IMR-90 (cell line): ENCODE measurements around the gene ZXDC. TPM values are rescaled to one million over a fixed set of nuclear protein-coding genes. Genes with fewer than 3 reads are reported as not detected.

ENCODE experiments used
- ATAC-seq: fragments of 200-7000 bp; cut with Tn5 transposase; 2 replicates; pipeline ENCODE4 v1.9.1; 2020; ENCODE audit warnings: low read depth, mild to moderate bottlenecking, moderate library complexity
- BruUV-seq: library from RNA; stranded (reverse); fragments of 400-500 nt; replicated peaks from 2 replicates; lab custom pipeline; 2021; lab: Mats Ljungman, UMichigan
- CTCF ChIA-PET: fragments of 300-600 bp; formaldehyde crosslinking; extraction: SDS; loops from one replicate; lab custom pipeline; 2021; ENCODE audit warnings: antibody characterized with exemption; lab: Yijun Ruan, JAX
- POLR2A ChIA-PET: fragments of 300-600 bp; sonication (Branson Sonifier 250); formaldehyde crosslinking; loops from one replicate; lab custom pipeline; 2022; ENCODE audit warnings: antibody characterized with exemption; ENCODE audit not compliant: unreplicated experiment; lab: Charles Lee
- DNase-seq: peaks from one replicate; pipeline ENCODE4 v3.0.0; 2013
- H2AFZ ChIP-seq: replicated peaks from 2 replicates; pipeline ENCODE3; 2013; ENCODE audit warnings: low read length, mild to moderate bottlenecking; ENCODE audit not compliant: poor library complexity
- H2AK5ac ChIP-seq: 2 replicates; pipeline ENCODE4 v1.6.1; 2013; ENCODE audit warnings: low read depth, low read length, inconsistent platforms
- H2AK9ac ChIP-seq: replicated peaks from 2 replicates; pipeline ENCODE3; 2013; ENCODE audit warnings: mild to moderate bottlenecking, low read depth, low read length, moderate library complexity; ENCODE audit not compliant: poor library complexity
- H2BK120ac ChIP-seq: 2 replicates; pipeline ENCODE4 v1.6.1; 2013; ENCODE audit warnings: low read depth, low read length, inconsistent platforms
- H2BK15ac ChIP-seq: 3 replicates; pipeline ENCODE4 v1.6.1; 2013; ENCODE audit warnings: low read depth, low read length, inconsistent platforms
- H2BK20ac ChIP-seq: 2 replicates; pipeline ENCODE4 v1.6.1; 2013; ENCODE audit warnings: low read depth, mild to moderate bottlenecking, inconsistent platforms, low read length, moderate library complexity
- H2BK5ac ChIP-seq: 2 replicates; pipeline ENCODE4 v1.6.1; 2013; ENCODE audit warnings: mild to moderate bottlenecking, low read depth, low read length, inconsistent platforms; ENCODE audit not compliant: poor library complexity, severe bottlenecking
- H3K14ac ChIP-seq: replicated peaks from 2 replicates; pipeline ENCODE4 v1.6.1; 2013; ENCODE audit warnings: low read depth, low read length, inconsistent platforms
- H3K18ac ChIP-seq: 2 replicates; pipeline ENCODE4 v1.6.1; 2013; ENCODE audit warnings: low read depth, low read length, control low read depth
- H3K23ac ChIP-seq: 2 replicates; pipeline ENCODE4 v1.6.1; 2013; ENCODE audit warnings: low read depth, low read length, inconsistent platforms
- H3K27ac ChIP-seq: 2 replicates; pipeline ENCODE4 v1.5.1; 2013; ENCODE audit warnings: mild to moderate bottlenecking, control low read depth, low read length; ENCODE audit not compliant: insufficient read depth
- H3K27me3 ChIP-seq: 2 replicates; pipeline ENCODE4 v1.6.1; 2013; ENCODE audit warnings: low read length; ENCODE audit not compliant: control insufficient read depth, insufficient read depth
- H3K36me3 ChIP-seq: 2 replicates; pipeline ENCODE4 v1.6.1; 2013; ENCODE audit warnings: low read length, mixed read lengths; ENCODE audit not compliant: control insufficient read depth, insufficient read depth
- H3K4ac ChIP-seq: 2 replicates; pipeline ENCODE4 v1.6.1; 2013; ENCODE audit warnings: low read depth, low read length, inconsistent platforms
- H3K4me1 ChIP-seq: 2 replicates; pipeline ENCODE4 v1.6.1; 2013; ENCODE audit warnings: low read length, mixed read lengths; ENCODE audit not compliant: control insufficient read depth, insufficient read depth
- H3K4me2 ChIP-seq: 2 replicates; pipeline ENCODE4 v1.6.1; 2013; ENCODE audit warnings: low read depth, mild to moderate bottlenecking, control low read depth, low read length, moderate library complexity
- H3K4me3 ChIP-seq: 2 replicates; pipeline ENCODE4 v1.5.1; 2013; ENCODE audit warnings: low read depth, mild to moderate bottlenecking, control low read depth, low read length, moderate library complexity; ENCODE audit not compliant: insufficient read depth
- H3K56ac ChIP-seq: 2 replicates; pipeline ENCODE4 v1.6.1; 2013; ENCODE audit warnings: low read length, inconsistent platforms; ENCODE audit not compliant: insufficient read depth; ENCODE audit errors: extremely low read depth
- H3K79me1 ChIP-seq, 2 experiments: 2 replicates each; pipeline ENCODE4 v1.6.1; 2013; ENCODE audit warnings: low read length in 2 of 2, inconsistent platforms in 1 of 2, low read depth in 1 of 2
- H3K9ac ChIP-seq: 2 replicates; pipeline ENCODE4 v1.6.1; 2013; ENCODE audit warnings: low read depth, low read length, control low read depth
- H3K9me1 ChIP-seq: 2 replicates; pipeline ENCODE4 v1.6.1; 2013; ENCODE audit warnings: low read length, inconsistent platforms; ENCODE audit not compliant: insufficient read depth
- H3K9me3 ChIP-seq: 2 replicates; pipeline ENCODE4 v1.6.1; 2013; ENCODE audit warnings: low read length; ENCODE audit not compliant: control insufficient read depth, insufficient read depth
- H4K20me1 ChIP-seq: 2 replicates; pipeline ENCODE4 v1.6.1; 2013; ENCODE audit warnings: low read length, inconsistent platforms; ENCODE audit not compliant: insufficient read depth
- H4K5ac ChIP-seq: 2 replicates; pipeline ENCODE4 v1.6.1; 2013; ENCODE audit warnings: mild to moderate bottlenecking, low read depth, low read length, control low read depth
- H4K8ac ChIP-seq, 2 experiments: 2 replicates each; pipeline ENCODE4 v1.6.1; 2013; ENCODE audit warnings: low read depth in 2 of 2, low read length in 2 of 2, control low read depth in 1 of 2, inconsistent platforms in 1 of 2
- H4K91ac ChIP-seq: 2 replicates; pipeline ENCODE4 v1.6.1; 2013; ENCODE audit warnings: low read depth, low read length, inconsistent platforms; ENCODE audit not compliant: insufficient read depth
- BHLHE40 ChIP-seq: fragments of 150-350 bp; IDR thresholded peaks from 2 replicates; pipeline ENCODE4 v1.6.1; 2016; ENCODE audit warnings: mild to moderate bottlenecking, low read depth, low read length
- CHD1 ChIP-seq: IDR thresholded peaks from 2 replicates; pipeline ENCODE4 v1.6.1; 2012; ENCODE audit warnings: low read depth, low read length, improper control_type of control experiment
- CTCF ChIP-seq: conservative IDR thresholded peaks from 2 replicates; pipeline ENCODE4 v1.5.1; 2012; ENCODE audit warnings: mild to moderate bottlenecking, low read depth, low read length, improper control_type of control experiment
- ELK1 ChIP-seq: fragments of 150-350 bp; IDR thresholded peaks from 2 replicates; pipeline ENCODE4 v1.6.1; 2016; ENCODE audit warnings: low read depth, mild to moderate bottlenecking, low read length, moderate library complexity, borderline replicate concordance
- FOS ChIP-seq: fragments of 150-350 bp; IDR thresholded peaks from 2 replicates; pipeline ENCODE4 v1.6.1; 2016; ENCODE audit warnings: low read depth, low read length
- MXI1 ChIP-seq: IDR thresholded peaks from 2 replicates; pipeline ENCODE4 v1.6.1; 2012; ENCODE audit warnings: low read depth, mild to moderate bottlenecking, low read length, moderate library complexity, borderline replicate concordance
- NFE2L2 ChIP-seq: fragments of 150-350 bp; IDR thresholded peaks from 2 replicates; pipeline ENCODE4 v1.6.1; 2016; ENCODE audit warnings: low read depth, mild to moderate bottlenecking, low read length
- RAD21 ChIP-seq: IDR thresholded peaks from 2 replicates; pipeline ENCODE4 v1.6.1; 2012; ENCODE audit warnings: low read length, improper control_type of control experiment
- RCOR1 ChIP-seq: IDR thresholded peaks from 2 replicates; pipeline ENCODE4 v1.6.1; 2012; ENCODE audit warnings: mild to moderate bottlenecking, low read length, improper control_type of control experiment; ENCODE audit not compliant: insufficient replicate concordance
- SMC3 ChIP-seq: fragments of 150-350 bp; IDR thresholded peaks from 2 replicates; pipeline ENCODE4 v1.6.1; 2016; ENCODE audit warnings: low read depth, mild to moderate bottlenecking, antibody characterized with exemption, low read length, moderate library complexity
- WGBS, 2 experiments: methylation state at CpG; one replicate each; pipeline versions ENCODE4 v1.1.5 to v1.1.7; 2013; ENCODE audit warnings: missing lambda C conversion rate in 2 of 2; ENCODE audit not compliant: insufficient read length in 1 of 2; ENCODE audit errors: extremely low coverage in 2 of 2; 5-methylcytosine and 5-hydroxymethylcytosine counted together
- dilution Hi-C: fragments of 300-500 bp; cut with HindIII; formaldehyde crosslinking; loops from one replicate; pipeline ENCODE4 v1.14.3; 2018; ENCODE audit warnings: low sequenced_read_pairs; ENCODE audit not compliant: unreplicated experiment
- in situ Hi-C: fragments of 300-500 bp; cut with MboI; formaldehyde crosslinking; loops from 3 replicates; pipeline ENCODE4 v1.14.3; 2019; ENCODE audit warnings: low sequenced_read_pairs, inconsistent platforms, mixed read lengths
- intact Hi-C: fragments of 100-400 bp; cut with micrococcal nuclease; formaldehyde crosslinking; loops from 2 replicates; pipeline ENCODE4 v1.10.0; 2022
- polyA plus RNA-seq, 3 experiments: library from polyadenylated mRNA; depleted of rRNA; stranded (reverse); fragments of >200 nt; gene quantifications; 2 replicates each; pipeline ENCODE4 v1.2.3, GENCODE V29; 2012; ENCODE audit warnings: low replicate concordance in 1 of 3
- total RNA-seq: library from RNA; depleted of rRNA; stranded (reverse); fragments of >200 nt; gene quantifications from 2 replicates; pipeline ENCODE4 v1.2.3, GENCODE V29; 2012

The ZXDC gene
- total and polyA plus RNA-seq, 2 of the 4 experiments (the other 2 are of a cell fraction) = 11.5 to 14.3 TPM

GRCh38 chr3:126488886-126489569 is 13.3 kb upstream of the ZXDC start:
- H3K9me3 ChIP-seq = no peaks in the 10 kb centered on the region
- WGBS, 2 experiments = 80% methylated on average over 5 of the region's 16 CpGs; no CpG with 5 or more reads in 1 of the 2 experiments
- H2BK5ac ChIP-seq = no peak overlapping the region
- H3K79me1 ChIP-seq = no peaks in the 10 kb centered on the region
- H2BK15ac ChIP-seq = no peak overlapping the region
- no TSS peak for BruUV-seq
- intact Hi-C loops = no loop called here
- H4K20me1 ChIP-seq = no peaks in the 10 kb centered on the region
- no peaks in the 10 kb centered on the region for H3K36me3 ChIP-seq
- CTCF ChIA-PET = no interaction called here
- H4K8ac ChIP-seq = no peak overlapping the region
- H2AFZ ChIP-seq = no peak overlapping the region
- H3K23ac ChIP-seq = no peak overlapping the region
- POLR2A ChIA-PET = no interaction called here
- no peak overlapping the region for H3K27ac ChIP-seq
- H3K4me1 ChIP-seq = no peaks in the 10 kb centered on the region
- H3K9ac ChIP-seq = no peak overlapping the region
- DNase-seq = no peak
- H3K9me1 ChIP-seq = no peaks in the 10 kb centered on the region
- no peak overlapping the region for H3K18ac ChIP-seq
- H2BK120ac ChIP-seq = no peak overlapping the region
- no peak overlapping the region for H3K14ac ChIP-seq
- no peak overlapping the region for H2BK20ac ChIP-seq
- no peak for ATAC-seq
- H4K91ac ChIP-seq = no peak overlapping the region
- no peak overlapping the region for H3K4ac ChIP-seq
- in situ Hi-C loops = no loop called here
- peaks cover 17% of the 10 kb centered on the region; the same call in 1 of the 2 replicates for H3K27me3 ChIP-seq
- H3K4me3 ChIP-seq = no peak overlapping the region
- H4K5ac ChIP-seq = no peak overlapping the region
- no peak overlapping the region for H2AK5ac ChIP-seq
- H3K4me2 ChIP-seq = no peak overlapping the region
- dilution Hi-C loops = no loop called here
- H2AK9ac ChIP-seq = no peak overlapping the region
- H3K56ac ChIP-seq = no peak overlapping the region
- TF ChIP-seq CTCF (no peak), CHD1 (no peak), FOS (no peak), NFE2L2 (no peak), MXI1 (no peak), SMC3 (no peak), RCOR1 (no peak), BHLHE40 (no peak), ELK1 (no peak), RAD21 (no peak)
